ENCODE data around the gene KRTAP12-3.

- TF ChIP-seq CTCF (IDR thresholded peaks at IDR 0.05) (no peak), POLR2A (IDR thresholded peaks at IDR 0.05) (no peak)
Measured at GRCh38 chr21:44612029-44612486, 45.7 kb upstream of the KRTAP12-3 start, which contains the start of gene KRTAP10-8.

Measured in breast epithelium (tissue), 3 donors.